Esophagus muscularis mucosa (tissue), 4 donors: ENCODE measurements around the gene GLIS1. TPM values are rescaled to one million over a fixed set of nuclear protein-coding genes. Genes with fewer than 3 reads are reported as not detected.

Experiments used
- DNase-seq: peaks from one replicate; pipeline ENCODE4 v3.0.0-alpha.2; 2017; ENCODE audit errors: extremely low spot score
- H3K27ac ChIP-seq, 4 donors: fragments of 200-600 bp; sonication (generic); replicated peaks in 1 of 4; 1 replicate in 3 of 4; 2 replicates in 1 of 4; pipeline ENCODE4 v1.5.1; 2016 to 2019; ENCODE audit warnings: mild to moderate bottlenecking in 1 of 4
- H3K27me3 ChIP-seq, 4 donors: fragments of 200-600 bp; sonication (generic); one replicate each; pipeline versions ENCODE4 v1.5.1 to v1.6.0; 2016 to 2019
- H3K36me3 ChIP-seq, 4 donors: fragments of 200-600 bp; sonication (generic); one replicate each; pipeline ENCODE4 v1.5.1; 2016 to 2019
- H3K4me1 ChIP-seq, 4 donors: fragments of 200-600 bp; sonication (generic); one replicate each; pipeline ENCODE4 v1.5.1; 2016 to 2019
- H3K4me3 ChIP-seq, 4 donors: fragments of 200-600 bp; sonication (generic); 1 replicate in 2 of 4; 2 replicates in 2 of 4; pipeline ENCODE4 v1.5.1; 2016 to 2019; ENCODE audit warnings: mild to moderate bottlenecking in 4 of 4, moderate library complexity in 1 of 4
- H3K9me3 ChIP-seq, 4 donors: fragments of 200-600 bp; sonication (generic); 1 replicate in 3 of 4; 2 replicates in 1 of 4; pipeline ENCODE4 v1.5.1; 2016 to 2019
- EP300 ChIP-seq: sonication (generic); formaldehyde crosslinking; IDR thresholded peaks from one replicate; pipeline ENCODE4 v1.6.1; 2017; ENCODE audit warnings: antibody characterized with exemption
- POLR2A ChIP-seq: fragments of 450-650 bp; IDR thresholded peaks from one replicate; pipeline ENCODE4 v1.6.1; 2017; ENCODE audit warnings: antibody characterized with exemption, moderate library complexity, mild to moderate bottlenecking, low read depth
- POLR2AphosphoS5 ChIP-seq, 2 donors: sonication (generic); formaldehyde crosslinking; IDR thresholded peaks; one replicate each; pipeline ENCODE4 v1.6.1; 2017; ENCODE audit warnings: antibody characterized with exemption in 2 of 2
- WGBS: methylation state at CpG from one replicate; pipeline ENCODE4 v1.1.5; 2018; 5-methylcytosine and 5-hydroxymethylcytosine counted together
- intact Hi-C: fragments of 100-400 bp; cut with DNase I; formaldehyde crosslinking; loops from one replicate; pipeline ENCODE4 v1.15.1; 2023
- total RNA-seq, 4 donors: library from RNA; depleted of rRNA; stranded (reverse); fragments of >200 nt; gene quantifications; one replicate each; pipeline versions ENCODE4 v1.1.0 to v1.2.1, GENCODE V29; 2016
- TF ChIP-seq, protein P1 (sequence below), 3 experiments: fragments of 200-600 bp in 2 of 3; fragments of 450-650 bp in 1 of 3; sonication (generic) in 2 of 3; IDR thresholded peaks; one replicate each; pipeline ENCODE4 v1.5.1; 2017 to 2019; ENCODE audit warnings: antibody characterized with exemption in 3 of 3, mild to moderate bottlenecking in 2 of 3, moderate library complexity in 1 of 3

Gene GLIS1
- total RNA-seq, 4 donors from 2014 or later, result 0.17 to 0.42 TPM; not detected in 2

DNA sequence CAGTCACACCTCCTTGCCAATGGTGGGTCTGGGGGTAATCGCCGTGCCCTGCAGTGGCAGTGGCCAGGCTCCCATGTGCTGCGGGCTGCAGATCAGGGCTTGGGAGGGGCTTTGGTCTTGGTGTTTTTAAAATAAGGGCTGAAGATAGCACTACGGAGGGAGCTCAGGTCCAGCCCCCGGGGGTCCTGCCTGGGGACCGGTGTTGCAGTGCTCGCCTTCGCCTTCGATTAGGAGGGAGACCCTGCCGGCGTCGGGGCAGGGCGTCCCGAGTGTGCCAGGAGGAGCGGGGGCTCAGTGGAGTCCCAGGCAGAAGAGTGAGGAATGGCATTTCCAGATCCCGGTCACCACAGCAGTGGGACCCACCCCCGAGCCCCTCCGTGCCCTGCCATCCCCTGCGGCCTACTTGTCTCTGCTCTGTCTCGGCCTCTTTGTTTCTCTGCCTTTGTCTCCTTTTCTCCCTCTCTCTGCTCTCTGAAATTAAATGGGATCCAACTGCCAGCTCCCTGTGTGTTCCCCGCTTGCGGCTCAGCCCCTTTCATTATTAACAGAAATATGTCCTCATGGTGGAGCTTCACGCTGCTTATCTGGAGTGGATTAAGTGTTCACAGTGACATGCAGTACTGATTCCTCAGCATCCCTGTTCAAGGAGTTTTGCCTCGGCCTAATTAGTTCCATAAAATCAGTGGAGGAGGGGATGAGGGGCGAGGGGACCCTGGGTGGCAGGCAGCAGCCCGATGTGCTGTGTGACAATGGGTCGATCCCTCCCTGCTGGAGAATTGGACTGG, 235.3 kb downstream of the GLIS1 start:
- Histone ChIP-seq H3K9me3 (no peaks in the 10 kb centered on the region), H3K27me3 (peaks cover 0 to 31% (median 0%) of the 10 kb centered on the region in 4 donors), H3K27ac (no peak overlapping the region), H3K4me3 (no peak overlapping the region), H3K4me1 (no peaks in the 10 kb centered on the region), H3K36me3 (no peaks in the 10 kb centered on the region)
- intact Hi-C loops, result no loop called here
- 88% methylated on average over 27 of the region's 27 CpGs for WGBS
- no peak for DNase-seq
- TF ChIP-seq POLR2A (no peak), EP300 (no peak), POLR2AphosphoS5 (IDR thresholded peaks at IDR 0.05) (no peak)
- TF ChIP-seq, protein P1, sequence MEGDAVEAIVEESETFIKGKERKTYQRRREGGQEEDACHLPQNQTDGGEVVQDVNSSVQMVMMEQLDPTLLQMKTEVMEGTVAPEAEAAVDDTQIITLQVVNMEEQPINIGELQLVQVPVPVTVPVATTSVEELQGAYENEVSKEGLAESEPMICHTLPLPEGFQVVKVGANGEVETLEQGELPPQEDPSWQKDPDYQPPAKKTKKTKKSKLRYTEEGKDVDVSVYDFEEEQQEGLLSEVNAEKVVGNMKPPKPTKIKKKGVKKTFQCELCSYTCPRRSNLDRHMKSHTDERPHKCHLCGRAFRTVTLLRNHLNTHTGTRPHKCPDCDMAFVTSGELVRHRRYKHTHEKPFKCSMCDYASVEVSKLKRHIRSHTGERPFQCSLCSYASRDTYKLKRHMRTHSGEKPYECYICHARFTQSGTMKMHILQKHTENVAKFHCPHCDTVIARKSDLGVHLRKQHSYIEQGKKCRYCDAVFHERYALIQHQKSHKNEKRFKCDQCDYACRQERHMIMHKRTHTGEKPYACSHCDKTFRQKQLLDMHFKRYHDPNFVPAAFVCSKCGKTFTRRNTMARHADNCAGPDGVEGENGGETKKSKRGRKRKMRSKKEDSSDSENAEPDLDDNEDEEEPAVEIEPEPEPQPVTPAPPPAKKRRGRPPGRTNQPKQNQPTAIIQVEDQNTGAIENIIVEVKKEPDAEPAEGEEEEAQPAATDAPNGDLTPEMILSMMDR (IDR thresholded peaks at IDR 0.05), result no peak

DNA sequence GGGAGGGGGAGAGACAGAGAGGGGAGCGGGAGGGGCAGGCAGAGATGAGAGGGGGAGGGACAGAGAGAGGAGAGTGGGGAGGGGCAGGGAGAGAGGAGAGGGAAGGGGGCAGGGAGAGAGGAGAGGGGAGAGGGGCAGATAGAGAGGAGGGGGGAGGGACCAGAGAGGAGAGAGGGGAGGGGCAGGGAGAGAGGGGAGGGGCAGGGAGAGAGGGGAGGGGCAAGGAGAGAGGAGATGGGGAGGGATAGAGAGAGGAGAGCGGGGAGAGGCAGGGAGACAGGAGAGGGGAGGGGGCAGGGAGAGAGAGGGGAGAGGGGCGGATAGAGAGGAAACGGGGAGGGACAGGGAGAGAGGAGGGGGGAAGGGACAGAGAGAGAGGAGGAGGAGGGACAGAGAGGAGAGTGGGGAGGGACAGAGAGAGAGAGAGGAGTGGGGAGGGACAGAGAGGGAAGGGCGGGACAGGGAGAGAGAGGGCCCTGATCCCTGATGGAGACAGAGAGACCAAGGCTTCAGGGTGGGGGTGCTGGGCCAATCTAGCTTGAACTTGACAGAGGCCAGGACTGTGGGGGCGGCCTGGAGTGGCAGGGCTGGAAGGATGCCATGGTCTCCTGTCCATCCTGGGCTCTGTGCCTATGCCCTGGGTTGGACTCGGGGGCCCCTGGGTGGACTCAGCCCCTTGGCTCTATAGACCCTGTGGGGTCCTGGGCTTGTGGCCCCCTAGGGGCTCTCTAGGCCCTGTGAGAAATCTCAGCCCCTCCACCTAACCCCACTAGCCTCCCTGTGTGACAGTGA, 236.1 kb downstream of the GLIS1 start:
- no peak for DNase-seq
- intact Hi-C loops, result no loop called here
- TF ChIP-seq POLR2AphosphoS5 (IDR thresholded peaks at IDR 0.05) (no peak), POLR2A (no peak), EP300 (no peak)
- TF ChIP-seq, protein P1 (IDR thresholded peaks at IDR 0.05), result no peak
- Histone ChIP-seq H3K27me3 (peaks cover 0 to 38% (median 0%) of the 10 kb centered on the region in 4 donors), H3K36me3 (no peaks in the 10 kb centered on the region), H3K9me3 (no peaks in the 10 kb centered on the region), H3K27ac (no peak overlapping the region), H3K4me3 (no peak overlapping the region), H3K4me1 (no peaks in the 10 kb centered on the region)
- 71% methylated on average over 6 of the region's 7 CpGs for WGBS

DNA sequence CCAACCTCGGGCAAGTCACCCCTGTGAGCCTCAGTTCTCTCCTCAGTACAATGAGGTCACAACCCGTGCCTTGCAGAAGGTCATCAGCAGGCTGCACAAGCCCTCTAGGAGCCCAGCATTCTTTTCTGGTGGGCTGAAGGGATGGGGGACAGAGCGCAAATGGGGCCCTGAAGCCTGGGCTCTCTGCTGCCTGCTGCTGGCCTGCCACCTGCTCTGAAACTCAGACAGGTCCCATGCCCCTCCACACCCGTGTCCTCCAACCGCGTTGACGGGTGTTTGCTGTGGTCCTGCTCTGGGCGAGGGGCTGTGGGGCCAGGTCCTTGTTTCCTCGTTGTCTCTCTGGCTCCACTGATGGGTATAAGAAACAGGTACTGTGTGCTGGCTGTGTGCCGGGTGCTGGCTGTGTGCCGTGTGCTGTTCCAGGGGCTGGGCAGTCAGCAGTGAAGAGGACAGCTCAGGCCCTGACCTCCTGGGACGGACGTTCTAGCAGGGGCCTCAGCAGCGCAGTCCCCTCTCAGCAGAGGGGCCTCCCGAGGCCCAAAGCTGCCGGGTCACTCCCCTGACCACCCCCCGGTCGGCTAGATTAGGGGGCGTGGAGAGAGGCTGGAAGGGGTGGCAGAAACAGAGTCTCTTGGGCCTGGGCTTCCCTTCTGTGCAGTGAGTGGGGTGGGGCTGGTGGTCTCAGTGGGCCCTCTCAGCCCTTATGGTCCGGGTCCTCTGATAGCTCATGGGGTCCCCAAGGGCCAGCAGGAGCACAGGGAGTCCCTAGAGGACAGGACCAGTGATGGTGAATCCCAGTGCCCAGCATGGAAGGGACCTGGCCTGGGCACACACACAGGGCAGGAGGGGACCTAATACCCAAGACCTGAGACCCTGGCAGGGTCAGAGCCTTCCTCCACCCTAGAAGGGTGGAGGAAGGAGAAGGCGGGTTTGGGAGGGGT, 237.6 kb downstream of the GLIS1 start:
- 65% methylated on average over 17 of the region's 21 CpGs for whole genome bisulfite sequencing
- no peak for DNase-seq
- H3K36me3 ChIP-seq, result no peaks in the 10 kb centered on the region
- H3K9me3 ChIP-seq, result no peaks in the 10 kb centered on the region
- intact Hi-C loops, result no loop called here
- TF ChIP-seq POLR2AphosphoS5 (IDR thresholded peaks at IDR 0.05) (no peak), POLR2A (no peak), EP300 (no peak)
- TF ChIP-seq, protein P1 (IDR thresholded peaks at IDR 0.05), result no peak
- H3K4me3 ChIP-seq, result no peak overlapping the region
- peaks cover 0 to 48% (median 0%) of the 10 kb centered on the region in 4 donors for H3K27me3 ChIP-seq
- no peaks in the 10 kb centered on the region for H3K4me1 ChIP-seq
- no peak overlapping the region for H3K27ac ChIP-seq

DNA sequence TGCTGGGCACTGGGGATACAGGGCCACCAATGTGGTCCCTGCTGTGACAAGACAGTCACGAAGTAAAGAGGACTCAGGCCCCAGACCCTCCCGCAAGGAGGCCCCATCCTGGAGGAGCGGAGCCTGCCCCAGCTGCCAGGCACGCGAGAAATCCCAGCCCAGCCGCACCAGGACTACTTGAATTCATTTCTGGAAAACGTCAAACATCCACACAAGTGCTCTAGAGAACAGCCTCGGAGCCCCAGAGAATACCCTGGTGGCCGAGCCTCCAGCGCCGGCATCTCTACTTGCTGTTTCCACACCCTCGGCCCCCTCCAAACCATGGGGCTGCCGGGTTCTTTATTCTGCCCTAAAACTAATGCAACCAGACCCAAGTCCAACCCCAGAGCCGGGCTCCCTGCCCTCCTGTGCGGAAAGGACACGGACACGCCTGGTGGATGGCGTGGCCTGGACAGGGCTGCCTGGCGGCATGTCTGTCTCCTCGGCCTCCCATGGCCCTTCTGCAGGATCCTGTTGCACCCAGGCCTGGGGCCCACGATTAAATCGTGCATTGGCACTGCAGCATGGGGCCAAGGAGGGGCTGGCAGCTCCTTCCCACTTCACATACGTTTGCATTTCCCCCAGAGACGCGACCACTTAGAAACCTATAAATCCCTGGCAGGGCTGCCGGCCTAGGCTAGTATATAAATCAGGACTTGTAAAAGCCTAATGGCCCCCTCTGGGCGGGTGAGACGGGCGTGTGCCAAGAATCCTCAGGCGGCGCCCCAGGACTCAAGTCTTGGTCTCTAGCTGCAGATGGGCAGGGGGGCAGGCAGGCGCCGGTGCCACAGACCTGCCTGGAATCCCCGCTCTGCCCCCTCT, 238.5 kb downstream of the GLIS1 start:
- WGBS, result 86% methylated on average over 28 of the region's 34 CpGs
- intact Hi-C loops, result no loop called here

More for the DNA sequence above, 238.5 kb downstream of the GLIS1 start:
- H3K36me3 ChIP-seq, result no peaks in the 10 kb centered on the region
- DNase-seq, result no peak
- H3K9me3 ChIP-seq, result no peaks in the 10 kb centered on the region
- H3K27ac ChIP-seq, result no peak overlapping the region
- H3K4me1 ChIP-seq, result no peaks in the 10 kb centered on the region
- no peak overlapping the region for H3K4me3 ChIP-seq
- TF ChIP-seq, protein P1 (IDR thresholded peaks at IDR 0.05), result no peak
- no peak for TF ChIP-seq EP300
- TF ChIP-seq POLR2A, result no peak
- no peak for TF ChIP-seq POLR2AphosphoS5 (IDR thresholded peaks at IDR 0.05)
- peaks cover 0 to 55% (median 0%) of the 10 kb centered on the region in 4 donors for H3K27me3 ChIP-seq
